TTC549 (cell line): Measurements from ENCODE around the gene TNNT2.

Experiments used
- FAIRE-seq: peaks from 2 replicates; lab custom pipeline; 2012; peaks lifted over from hg19 to GRCh38; lab: Jason Lieb, UNC

Gene TNNT2

GRCh38 chr1:201334325-201335173 lies 42.9 kb downstream of the TNNT2 start:
- FAIRE-seq = peak; percentile 69

DNA sequence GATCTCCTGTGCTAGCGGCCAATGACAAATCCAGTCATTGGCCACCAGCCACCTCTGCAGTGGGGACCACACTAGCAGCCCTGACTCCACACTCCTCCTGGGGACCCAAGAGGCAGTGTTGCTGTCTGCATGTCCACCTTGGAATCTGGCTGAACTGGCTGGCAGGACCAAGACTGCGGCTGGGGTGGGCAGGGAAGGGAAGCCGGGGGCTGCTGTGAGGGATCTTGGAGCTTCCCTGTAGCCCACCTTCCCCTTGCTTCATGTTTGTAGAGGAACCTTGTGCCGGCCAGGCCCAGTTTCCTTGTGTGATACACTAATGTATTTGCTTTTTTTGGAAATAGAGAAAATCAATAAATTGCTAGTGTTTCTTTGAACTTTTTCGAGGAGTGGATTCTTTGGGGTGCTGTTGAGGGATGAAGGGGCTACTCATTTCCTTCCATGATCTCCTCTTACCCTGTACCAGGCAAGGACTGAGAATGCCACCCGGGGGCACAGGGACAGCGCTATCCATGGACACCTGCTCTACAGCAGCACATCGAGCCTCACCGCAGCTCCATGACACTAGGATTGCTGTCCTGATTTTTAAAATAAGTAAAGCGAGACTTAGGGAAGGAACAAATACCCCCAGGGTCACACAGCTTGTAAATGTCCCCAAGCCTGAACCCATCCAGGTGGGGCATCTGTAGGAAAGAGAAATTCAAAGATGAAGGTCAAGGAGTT lies 44.7 kb downstream of the TNNT2 start:
- no peak for FAIRE-seq

DNA sequence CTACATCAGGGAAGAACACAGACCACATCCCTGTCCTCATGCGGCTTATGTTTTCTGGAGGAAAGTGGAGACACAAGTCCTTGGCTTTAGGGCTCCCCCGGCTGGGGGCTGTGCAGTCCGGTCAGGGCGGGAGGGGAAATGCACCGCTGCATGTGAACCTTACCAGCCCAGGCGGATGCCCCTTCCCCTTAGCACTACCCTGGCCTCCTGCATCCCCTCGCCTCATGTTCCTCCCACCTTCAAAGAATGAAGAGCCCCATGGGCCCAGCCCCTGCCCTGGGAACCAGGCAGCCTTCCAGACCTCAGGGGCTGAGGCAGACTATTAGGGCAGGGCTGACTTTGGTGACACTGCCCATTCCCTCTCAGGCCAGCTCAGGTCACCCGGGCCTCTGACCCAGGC lies 45.5 kb downstream of the TNNT2 start:
- no peak for FAIRE-seq

- no peak for FAIRE-seq
Observed at GRCh38 chr1:201331166-201331565, 46.3 kb downstream of the TNNT2 start.

GRCh38 chr1:201330541-201330940 lies 46.9 kb downstream of the TNNT2 start:
- FAIRE-seq = no peak

DNA sequence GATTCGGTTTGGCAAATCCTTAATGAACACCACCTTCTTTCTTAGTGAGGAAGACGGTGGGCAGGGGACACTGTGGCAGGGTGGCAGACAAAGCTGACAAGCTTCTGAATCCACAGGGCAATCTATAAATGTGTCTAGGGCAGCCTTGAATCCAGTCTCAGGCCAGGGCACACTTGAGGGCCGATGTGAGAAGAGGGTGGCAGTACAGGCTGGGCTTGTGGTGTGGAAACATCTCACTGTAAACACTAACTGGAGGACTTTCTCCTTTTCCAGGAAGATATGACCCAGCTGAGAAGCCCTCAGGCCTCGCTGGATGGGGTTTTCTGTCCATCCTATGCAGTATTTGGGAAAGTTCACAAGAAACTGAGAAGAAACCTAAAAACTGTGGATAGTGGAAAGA lies 47.7 kb downstream of the TNNT2 start:
- no peak for FAIRE-seq

GRCh38 chr1:201329286-201329685 lies 48.2 kb downstream of the TNNT2 start:
- FAIRE-seq = no peak

GRCh38 chr1:201328576-201328975 lies 48.9 kb downstream of the TNNT2 start:
- FAIRE-seq = no peak

- no peak for FAIRE-seq
Observed at GRCh38 chr1:201327687-201328240, 49.7 kb downstream of the TNNT2 start.

DNA sequence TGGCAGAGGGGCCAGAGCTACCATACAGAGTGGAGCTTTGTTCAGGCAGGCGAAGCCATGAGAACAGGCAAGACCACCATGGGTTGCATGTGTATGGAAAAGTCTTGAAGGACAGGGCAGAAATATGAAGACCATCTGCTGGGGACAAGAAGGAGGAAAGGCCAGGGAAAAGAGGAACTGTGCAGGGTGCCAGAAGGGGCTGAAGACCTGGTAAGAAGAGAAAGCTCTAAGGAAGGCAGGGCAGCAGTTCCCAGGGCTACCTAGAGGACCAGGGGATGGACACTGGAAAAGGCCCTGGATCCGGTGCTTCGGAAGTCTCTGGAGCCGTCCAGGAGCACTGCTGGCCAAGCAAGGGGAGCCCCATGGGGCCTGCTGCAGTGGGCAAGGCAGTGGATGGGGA lies 50.8 kb downstream of the TNNT2 start:
- no peak for FAIRE-seq

- no peak for FAIRE-seq
Observed at GRCh38 chr1:201325678-201326060, 51.8 kb downstream of the TNNT2 start.

DNA sequence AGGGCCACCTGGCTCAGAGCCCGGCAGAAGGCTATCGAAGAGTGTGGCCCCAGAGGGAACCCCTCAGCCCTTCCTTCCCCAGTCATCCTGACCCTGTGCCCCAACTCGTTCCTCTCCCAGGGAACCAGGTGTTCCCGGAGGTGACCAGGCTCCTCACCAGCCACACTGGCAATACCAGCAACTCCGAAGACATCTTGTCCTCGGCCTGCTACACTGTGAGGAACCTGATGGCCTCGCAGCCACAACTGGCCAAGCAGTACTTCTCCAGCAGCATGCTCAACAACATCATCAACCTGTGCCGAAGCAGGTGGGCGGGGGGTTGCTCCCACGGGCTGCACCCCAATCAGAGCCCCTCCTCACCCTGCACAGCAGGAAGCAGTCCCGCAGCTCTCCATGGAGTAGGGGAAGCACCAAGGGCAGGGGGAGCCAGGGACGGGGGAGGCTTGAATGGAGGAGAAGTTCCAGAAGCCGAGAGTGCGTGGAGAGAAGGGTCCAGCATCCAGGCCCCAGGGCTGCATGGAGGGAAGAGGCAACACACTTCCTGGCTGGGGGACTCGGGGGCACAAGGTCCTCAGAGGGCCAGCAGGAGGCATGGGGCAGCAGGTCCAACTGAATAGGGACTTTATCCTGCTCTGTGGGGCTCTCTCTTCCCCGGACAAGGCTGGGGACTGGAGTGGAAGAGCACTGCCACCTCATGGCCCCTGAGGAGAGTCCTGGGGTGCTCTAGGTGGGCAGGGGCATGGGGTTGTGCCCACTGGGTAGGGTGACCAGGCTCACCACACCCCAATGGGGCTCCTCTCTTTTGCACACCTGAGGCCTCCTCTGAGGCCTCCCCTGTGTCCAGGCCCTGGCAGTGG lies 52.4 kb downstream of the TNNT2 start:
- FAIRE-seq = no peak

- no peak for FAIRE-seq
Observed at GRCh38 chr1:201324306-201324705, 53.2 kb downstream of the TNNT2 start.

DNA sequence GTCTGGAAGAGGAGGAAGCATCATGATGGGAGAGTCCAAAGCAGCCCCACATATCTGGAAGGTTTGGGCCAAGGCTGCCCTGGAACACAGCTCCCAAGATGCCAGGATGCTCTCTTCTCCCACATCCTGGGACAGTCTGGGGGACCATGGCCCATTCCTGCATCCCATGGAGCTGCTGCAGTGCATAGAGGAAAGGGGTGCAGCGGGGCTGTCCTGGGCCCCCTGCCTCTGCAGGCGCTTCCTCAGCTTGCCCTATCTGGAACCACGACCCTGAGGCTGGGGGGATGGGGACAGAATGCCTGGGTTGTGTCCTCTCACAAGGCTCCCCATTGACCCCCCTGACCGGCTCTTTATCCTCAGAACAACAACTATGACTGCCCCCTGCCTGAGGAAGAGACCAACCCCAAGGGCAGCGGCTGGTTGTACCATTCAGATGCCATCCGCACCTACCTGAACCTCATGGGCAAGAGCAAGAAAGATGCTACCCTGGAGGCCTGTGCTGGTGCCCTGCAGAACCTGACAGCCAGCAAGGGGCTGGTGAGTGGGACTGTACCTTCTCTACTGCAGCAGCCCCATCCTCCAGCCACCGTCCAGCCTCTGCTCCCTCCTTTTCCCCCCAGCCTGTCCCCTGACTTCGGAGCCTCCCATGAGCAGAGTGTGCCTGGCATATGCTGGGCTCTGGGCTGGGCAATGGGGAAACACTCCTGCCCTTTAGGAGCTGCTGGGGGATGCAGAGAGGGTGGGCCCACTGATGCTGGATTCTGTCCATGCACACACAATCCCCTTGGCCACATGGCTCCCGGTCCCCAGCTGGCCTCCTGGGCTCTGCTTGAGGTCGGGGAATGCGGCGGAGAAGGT lies 54.6 kb downstream of the TNNT2 start:
- no peak for FAIRE-seq

DNA sequence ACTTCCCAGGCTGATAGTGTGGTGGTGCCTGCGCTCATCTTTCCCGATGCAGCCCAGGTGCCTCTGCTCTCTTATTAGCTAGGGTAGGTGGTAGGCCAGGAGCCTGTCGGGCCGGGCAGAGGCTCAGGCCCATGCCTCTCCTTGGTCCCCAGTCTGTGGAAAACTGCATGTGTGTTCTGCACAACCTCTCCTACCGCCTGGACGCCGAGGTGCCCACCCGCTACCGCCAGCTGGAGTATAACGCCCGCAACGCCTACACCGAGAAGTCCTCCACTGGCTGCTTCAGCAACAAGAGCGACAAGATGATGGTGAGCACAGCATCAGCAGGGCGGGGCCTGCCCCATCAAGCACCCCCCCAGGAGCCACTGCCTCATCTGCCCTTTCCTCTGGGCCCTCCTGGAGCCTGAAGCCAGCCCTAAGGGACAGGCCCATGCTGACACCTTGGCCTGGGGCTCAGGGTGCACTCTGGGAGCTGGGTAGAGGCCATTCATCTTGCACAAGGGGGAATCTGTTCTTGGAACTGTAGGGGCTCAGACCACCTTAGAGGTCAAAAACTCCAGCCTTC lies 55.6 kb downstream of the TNNT2 start:
- no peak for FAIRE-seq

DNA sequence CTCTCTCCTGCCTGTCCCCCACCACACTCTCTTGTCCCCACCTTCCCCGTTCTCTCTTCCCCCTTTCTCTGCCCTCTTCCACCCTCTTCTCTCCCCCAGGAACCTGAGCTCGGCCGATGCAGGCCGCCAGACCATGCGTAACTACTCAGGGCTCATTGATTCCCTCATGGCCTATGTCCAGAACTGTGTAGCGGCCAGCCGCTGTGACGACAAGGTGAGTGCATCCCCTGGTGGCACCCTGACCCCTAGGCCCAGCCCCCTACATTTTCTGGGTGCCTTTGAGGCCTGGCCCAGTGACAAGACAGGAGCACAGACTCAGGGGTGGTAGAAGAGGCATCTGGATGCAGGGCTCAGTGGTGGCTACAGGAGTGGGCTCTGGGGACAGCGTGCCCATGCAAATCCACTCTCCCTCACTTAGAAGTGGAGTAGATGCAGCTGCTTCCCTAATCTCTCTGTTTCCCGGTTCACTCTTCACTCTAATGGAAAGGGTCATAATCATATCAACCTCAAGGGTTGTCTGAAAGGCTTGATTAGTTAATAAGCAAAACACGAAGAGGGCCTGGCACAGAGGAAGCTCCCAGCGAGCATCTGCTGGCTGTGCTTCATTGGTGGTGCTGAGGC lies 57.2 kb downstream of the TNNT2 start:
- no peak for FAIRE-seq

DNA sequence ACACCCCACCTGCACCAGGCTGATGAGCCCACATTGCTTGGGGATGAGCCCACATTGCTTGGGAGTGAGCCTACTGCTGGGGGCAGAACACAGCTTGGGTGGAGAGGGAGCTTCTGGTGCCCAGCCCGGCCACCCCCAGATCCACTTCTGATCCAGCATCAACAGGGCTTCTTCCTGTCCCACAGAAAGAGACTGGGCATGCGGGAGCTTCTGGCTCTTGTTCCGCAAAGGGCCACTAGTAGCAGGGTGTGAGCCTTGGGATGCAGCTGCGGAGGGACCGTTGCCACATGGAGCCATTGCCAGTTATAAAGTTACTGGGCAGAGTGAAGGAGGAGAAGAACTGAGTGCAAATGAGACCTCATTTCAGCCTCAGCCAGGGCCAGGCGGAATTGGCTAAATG lies 57.8 kb downstream of the TNNT2 start:
- FAIRE-seq = no peak

DNA sequence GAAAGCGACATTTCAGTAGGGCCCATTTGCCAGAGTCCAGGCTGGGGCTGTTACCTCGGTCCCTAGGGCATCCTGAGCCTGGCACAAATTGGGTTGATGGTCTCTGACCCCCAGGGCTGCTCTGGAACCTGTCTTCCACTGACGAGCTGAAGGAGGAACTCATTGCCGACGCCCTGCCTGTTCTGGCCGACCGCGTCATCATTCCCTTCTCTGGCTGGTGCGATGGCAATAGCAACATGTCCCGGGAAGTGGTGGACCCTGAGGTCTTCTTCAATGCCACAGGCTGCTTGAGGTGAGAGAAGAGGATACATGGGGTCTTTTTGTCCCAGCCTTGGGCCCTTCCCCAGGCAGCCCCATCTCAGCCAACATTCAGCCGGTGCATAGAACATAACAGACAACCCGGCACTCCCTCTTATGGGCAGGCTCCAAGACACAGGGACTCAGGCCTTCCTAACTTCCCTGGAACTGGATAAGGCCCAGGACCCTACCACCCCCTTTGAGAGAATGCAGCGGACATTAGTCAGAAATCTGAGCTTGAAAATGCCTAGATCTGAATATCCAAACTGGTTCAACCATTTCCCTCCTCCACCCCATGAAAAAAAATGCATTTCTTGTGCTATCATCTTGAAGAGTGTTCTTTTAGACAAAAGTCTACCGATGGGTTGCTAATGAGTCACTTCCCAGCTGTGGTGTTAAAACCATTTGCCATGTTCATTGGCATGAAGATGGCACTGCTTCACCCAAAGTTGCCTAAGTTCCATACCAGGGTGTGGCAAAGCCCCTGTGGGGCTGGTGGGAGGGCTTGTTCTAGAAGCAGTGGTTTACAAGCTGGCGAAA lies 58.8 kb downstream of the TNNT2 start:
- no peak for FAIRE-seq

DNA sequence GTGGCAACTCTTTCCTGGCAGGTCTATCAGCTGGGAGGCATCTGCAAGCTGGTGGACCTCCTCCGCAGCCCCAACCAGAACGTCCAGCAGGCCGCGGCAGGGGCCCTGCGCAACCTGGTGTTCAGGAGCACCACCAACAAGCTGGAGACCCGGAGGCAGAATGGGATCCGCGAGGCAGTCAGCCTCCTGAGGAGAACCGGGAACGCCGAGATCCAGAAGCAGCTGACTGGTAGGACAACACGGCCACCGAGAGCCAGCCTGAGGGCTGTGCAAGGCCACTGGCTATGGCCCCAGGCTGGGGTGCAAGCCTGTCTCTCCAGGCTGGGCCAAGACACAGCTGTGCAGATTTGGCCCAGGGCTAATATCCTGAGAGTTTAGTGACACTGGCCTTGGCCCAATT lies 59.9 kb downstream of the TNNT2 start:
- no peak for FAIRE-seq

- no peak for FAIRE-seq
Observed at GRCh38 chr1:201316556-201316955, 60.9 kb downstream of the TNNT2 start.
